ENCODE measurements around the gene PGAM5.

PGAM5 gene

DNA sequence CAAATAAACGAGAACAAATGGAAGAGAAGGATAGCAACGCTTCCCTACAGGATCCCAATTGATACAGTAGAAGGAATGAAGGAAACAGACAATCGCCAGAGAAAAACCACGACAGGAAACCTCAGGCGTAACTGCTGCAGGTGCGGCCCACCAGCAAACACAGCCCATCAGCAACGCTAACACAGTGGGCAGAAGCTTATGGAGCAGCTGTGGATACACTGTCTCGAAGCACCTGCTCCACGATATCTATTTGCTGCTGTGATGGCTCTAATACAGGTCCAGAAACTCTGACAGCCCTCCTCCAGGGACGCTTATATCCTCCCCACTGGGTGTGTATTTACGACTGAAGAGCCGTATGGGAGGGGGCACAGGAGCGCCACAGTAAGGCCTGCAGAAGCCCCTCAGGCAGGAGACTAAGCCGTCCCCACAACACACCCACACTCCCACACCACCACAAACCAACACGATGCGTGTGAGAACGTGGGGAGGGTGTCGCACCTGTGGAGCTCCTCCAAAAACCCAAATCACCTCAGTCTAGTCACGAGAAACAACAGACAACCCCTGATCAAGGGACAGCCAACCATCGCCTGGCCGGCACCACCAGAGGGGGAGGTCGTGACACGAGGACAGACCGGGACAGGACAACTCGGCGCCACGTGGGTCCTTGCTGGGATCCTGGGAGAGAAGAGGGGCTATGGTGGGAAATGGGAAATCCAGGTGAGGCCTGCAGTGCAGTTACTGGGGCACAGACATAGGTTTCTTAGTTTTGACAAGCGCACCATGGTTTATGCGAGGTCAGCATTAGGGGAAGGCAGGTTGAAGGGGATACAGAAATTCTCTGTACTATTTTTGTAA, 47.5 kb upstream of the PGAM5 start:
- Histone ChIP-seq H3K27ac (ENCODE audit: low read depth, low read length) (no peak overlapping the region), H3K4me3 (ENCODE audit: low read length) (no peak overlapping the region), H4K20me1 (ENCODE audit: control insufficient read depth, insufficient read depth, low read depth, low read length) (no peaks in the 10 kb centered on the region), H3K4me1 (ENCODE audit: control insufficient read depth, low read length) (no peaks in the 10 kb centered on the region), H3K4me2 (ENCODE audit: low read length) (no peak overlapping the region), H3K9me3 (ENCODE audit: control insufficient read depth, insufficient read depth, low read length) (no peaks in the 10 kb centered on the region), H3K79me2 (ENCODE audit: control insufficient read depth, low read length) (0 out of 2 replicates have a peak, but pooled peaks cover 7% of the 10 kb centered on the region), H3K9me2 (replicated peaks; ENCODE audit: control insufficient read depth, low read length) (no peaks in the 10 kb centered on the region), H3K36me3 (ENCODE audit: control insufficient read depth, low read length) (peaks cover 97% of the 10 kb centered on the region), H3K27me3 (ENCODE audit: control insufficient read depth, low read length) (no peaks in the 10 kb centered on the region), H3F3A (ENCODE audit: control insufficient read depth, insufficient read depth) (no peaks in the 10 kb centered on the region)
- TF ChIP-seq EZH2phosphoT487 (IDR thresholded peaks at IDR 0.05; ENCODE audit: borderline replicate concordance, low read length): no peak
- TF ChIP-seq, protein P1, sequence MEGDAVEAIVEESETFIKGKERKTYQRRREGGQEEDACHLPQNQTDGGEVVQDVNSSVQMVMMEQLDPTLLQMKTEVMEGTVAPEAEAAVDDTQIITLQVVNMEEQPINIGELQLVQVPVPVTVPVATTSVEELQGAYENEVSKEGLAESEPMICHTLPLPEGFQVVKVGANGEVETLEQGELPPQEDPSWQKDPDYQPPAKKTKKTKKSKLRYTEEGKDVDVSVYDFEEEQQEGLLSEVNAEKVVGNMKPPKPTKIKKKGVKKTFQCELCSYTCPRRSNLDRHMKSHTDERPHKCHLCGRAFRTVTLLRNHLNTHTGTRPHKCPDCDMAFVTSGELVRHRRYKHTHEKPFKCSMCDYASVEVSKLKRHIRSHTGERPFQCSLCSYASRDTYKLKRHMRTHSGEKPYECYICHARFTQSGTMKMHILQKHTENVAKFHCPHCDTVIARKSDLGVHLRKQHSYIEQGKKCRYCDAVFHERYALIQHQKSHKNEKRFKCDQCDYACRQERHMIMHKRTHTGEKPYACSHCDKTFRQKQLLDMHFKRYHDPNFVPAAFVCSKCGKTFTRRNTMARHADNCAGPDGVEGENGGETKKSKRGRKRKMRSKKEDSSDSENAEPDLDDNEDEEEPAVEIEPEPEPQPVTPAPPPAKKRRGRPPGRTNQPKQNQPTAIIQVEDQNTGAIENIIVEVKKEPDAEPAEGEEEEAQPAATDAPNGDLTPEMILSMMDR (IDR thresholded peaks at IDR 0.05; ENCODE audit: low read depth, low read length, poor library complexity, severe bottlenecking): no peak

DNA sequence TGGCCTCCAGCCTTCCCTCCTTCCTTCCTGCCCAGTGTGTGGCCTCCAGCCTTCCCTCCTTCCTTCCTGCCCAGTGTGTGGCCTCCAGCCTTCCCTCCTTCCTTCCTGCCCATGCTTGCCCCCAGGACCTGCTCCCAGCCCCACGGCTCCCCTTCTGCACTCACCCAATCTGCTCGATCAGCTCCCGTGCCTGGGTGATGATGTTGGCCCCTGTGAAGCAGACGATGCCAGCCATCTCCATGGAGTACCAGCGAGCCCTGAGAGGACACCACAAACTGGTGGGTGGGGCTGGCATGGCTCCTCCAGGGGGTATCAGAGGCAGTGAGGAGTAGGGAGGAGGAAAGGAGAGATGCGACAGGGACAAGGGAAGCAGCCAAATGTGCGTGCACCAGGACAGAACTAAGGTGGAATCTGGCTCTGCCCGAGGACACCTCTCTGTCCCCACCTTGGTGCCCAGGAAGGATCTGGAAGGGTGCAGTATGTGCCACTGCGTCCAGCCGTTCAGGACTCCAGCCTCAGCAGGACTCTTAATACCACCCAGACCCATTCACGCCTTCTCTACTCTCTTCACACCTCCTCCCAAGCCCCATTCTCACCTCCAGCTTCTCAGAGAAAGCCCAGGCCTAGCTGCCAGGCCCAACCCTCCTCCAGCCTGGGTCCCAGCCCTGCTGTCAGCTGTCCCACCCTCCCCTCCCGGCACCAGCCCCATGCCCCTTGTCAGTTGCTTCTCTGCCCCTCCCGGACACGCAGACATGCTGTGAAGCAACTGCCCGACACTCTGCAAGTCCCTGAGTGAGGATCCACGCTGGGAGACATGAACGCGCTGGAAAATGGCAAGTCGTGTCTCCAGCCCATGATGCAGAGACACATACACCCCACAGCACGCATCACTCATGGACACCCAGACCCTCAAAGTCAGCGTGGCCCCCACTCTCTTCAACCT, 46.2 kb upstream of the PGAM5 start:
- no peak overlapping the region for H3K4me3 ChIP-seq (ENCODE audit: low read length)
- peaks cover 98% of the 10 kb centered on the region for H3K36me3 ChIP-seq (ENCODE audit: control insufficient read depth, low read length)
- H3K4me2 ChIP-seq (ENCODE audit: low read length): no peak overlapping the region
- H4K20me1 ChIP-seq (ENCODE audit: control insufficient read depth, insufficient read depth, low read depth, low read length): no peaks in the 10 kb centered on the region
- no peaks in the 10 kb centered on the region for H3K4me1 ChIP-seq (ENCODE audit: control insufficient read depth, low read length)
- no peaks in the 10 kb centered on the region for H3K27me3 ChIP-seq (ENCODE audit: control insufficient read depth, low read length)
- H3K27ac ChIP-seq (ENCODE audit: low read depth, low read length): no peak overlapping the region
- H3K9me2 ChIP-seq (replicated peaks; ENCODE audit: control insufficient read depth, low read length): no peaks in the 10 kb centered on the region
- H3F3A ChIP-seq (ENCODE audit: control insufficient read depth, insufficient read depth): no peaks in the 10 kb centered on the region
- H3K79me2 ChIP-seq (ENCODE audit: control insufficient read depth, low read length): 0 out of 2 replicates have a peak, but pooled peaks cover 7% of the 10 kb centered on the region
- no peak for TF ChIP-seq EZH2phosphoT487 (IDR thresholded peaks at IDR 0.05; ENCODE audit: borderline replicate concordance, low read length)
- TF ChIP-seq, protein P1 (IDR thresholded peaks at IDR 0.05; ENCODE audit: low read depth, low read length, poor library complexity, severe bottlenecking): no peak
- H3K9me3 ChIP-seq (ENCODE audit: control insufficient read depth, insufficient read depth, low read length): no peaks in the 10 kb centered on the region

DNA sequence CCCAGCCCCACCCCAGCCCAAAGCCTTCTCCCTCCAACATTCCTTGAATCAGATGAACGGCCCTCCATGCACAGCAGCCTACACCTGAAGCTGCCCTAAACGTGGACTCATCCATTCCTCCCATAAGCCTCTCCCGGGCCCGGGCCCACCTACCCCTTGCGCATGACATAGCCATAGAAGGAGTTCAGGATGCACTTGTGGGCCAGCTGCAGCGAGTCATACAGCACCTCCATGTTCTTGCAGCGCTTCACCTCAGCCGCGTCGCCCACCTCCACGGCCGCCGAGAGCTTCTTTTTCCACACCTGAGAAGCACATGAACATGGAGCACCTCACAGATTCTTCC, 45.5 kb upstream of the PGAM5 start:
- no peaks in the 10 kb centered on the region for H3K9me2 ChIP-seq (replicated peaks; ENCODE audit: control insufficient read depth, low read length)
- peaks cover 97% of the 10 kb centered on the region for H3K36me3 ChIP-seq (ENCODE audit: control insufficient read depth, low read length)

More for the DNA sequence above, 45.5 kb upstream of the PGAM5 start:
- no peak overlapping the region for H3K27ac ChIP-seq (ENCODE audit: low read depth, low read length)
- no peak for TF ChIP-seq EZH2phosphoT487 (IDR thresholded peaks at IDR 0.05; ENCODE audit: borderline replicate concordance, low read length)
- TF ChIP-seq, protein P1 (IDR thresholded peaks at IDR 0.05; ENCODE audit: low read depth, low read length, poor library complexity, severe bottlenecking): no peak
- no peaks in the 10 kb centered on the region for H3K27me3 ChIP-seq (ENCODE audit: control insufficient read depth, low read length)
- H3K4me1 ChIP-seq (ENCODE audit: control insufficient read depth, low read length): no peaks in the 10 kb centered on the region
- H3F3A ChIP-seq (ENCODE audit: control insufficient read depth, insufficient read depth): no peaks in the 10 kb centered on the region
- no peaks in the 10 kb centered on the region for H4K20me1 ChIP-seq (ENCODE audit: control insufficient read depth, insufficient read depth, low read depth, low read length)
- 0 out of 2 replicates have a peak, but pooled peaks cover 7% of the 10 kb centered on the region for H3K79me2 ChIP-seq (ENCODE audit: control insufficient read depth, low read length)
- no peak overlapping the region for H3K4me3 ChIP-seq (ENCODE audit: low read length)
- H3K9me3 ChIP-seq (ENCODE audit: control insufficient read depth, insufficient read depth, low read length): no peaks in the 10 kb centered on the region
- H3K4me2 ChIP-seq (ENCODE audit: low read length): no peak overlapping the region

Data from DOHH2 (cell line).